Myometrial cell (primary cell): Measurements from ENCODE around the gene ATXN10. TPM values are rescaled to one million over a fixed set of nuclear protein-coding genes. Genes with fewer than 3 reads are reported as not detected.

Experiments used
- total RNA-seq: library from RNA; depleted of rRNA; stranded (reverse); fragments of >200 nt; gene quantifications from 2 replicates; pipeline ENCODE4 v1.2.3, GENCODE V29; 2015

The ATXN10 gene, protein sequence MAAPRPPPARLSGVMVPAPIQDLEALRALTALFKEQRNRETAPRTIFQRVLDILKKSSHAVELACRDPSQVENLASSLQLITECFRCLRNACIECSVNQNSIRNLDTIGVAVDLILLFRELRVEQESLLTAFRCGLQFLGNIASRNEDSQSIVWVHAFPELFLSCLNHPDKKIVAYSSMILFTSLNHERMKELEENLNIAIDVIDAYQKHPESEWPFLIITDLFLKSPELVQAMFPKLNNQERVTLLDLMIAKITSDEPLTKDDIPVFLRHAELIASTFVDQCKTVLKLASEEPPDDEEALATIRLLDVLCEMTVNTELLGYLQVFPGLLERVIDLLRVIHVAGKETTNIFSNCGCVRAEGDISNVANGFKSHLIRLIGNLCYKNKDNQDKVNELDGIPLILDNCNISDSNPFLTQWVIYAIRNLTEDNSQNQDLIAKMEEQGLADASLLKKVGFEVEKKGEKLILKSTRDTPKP
- total RNA-seq: 114 and 115 TPM in 2 replicates

DNA sequence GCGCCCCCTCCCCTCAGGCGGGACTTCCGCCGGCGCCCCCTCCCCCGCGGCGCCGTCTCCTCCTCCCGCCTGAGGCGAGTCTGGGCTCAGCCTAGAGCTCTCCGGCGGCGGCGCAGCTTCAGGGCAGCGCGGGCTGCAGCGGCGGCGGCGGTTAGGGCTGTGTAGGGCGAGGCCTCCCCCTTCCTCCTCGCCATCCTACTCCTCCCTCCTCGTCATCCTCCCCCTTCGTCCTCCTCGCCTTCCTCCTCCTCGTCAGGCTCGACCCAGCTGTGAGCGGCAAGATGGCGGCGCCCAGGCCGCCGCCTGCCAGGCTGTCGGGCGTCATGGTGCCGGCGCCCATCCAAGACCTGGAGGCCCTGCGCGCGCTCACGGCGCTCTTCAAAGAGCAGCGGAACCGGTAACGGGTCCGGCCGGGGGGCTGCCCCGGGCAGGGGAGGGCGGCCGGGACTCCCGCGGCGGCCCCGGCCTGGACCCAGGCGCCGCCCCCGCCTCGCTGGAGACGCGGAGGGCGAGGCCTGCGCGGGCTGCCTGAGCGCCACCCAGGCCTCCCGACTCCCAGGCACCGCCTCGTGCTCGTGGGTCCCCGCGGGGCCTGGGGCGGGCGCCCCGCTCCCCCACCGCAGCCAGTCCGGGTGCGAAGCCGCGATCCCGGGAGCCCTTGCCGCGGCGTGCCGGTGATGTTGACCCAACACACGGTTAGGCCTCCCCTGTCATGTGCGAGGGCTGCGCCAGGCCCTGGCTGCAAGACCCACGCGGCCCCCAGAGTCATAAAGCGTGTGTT lies at the start of gene ATXN10:
TSS of gene ATXN10 (plus strand) at position 52 of the 781 bp plus-strand sequence. CDS start at position 282, 230 bp downstream.

Other genes with a start within 250 kb of the ATXN10 start
- 210 and 225 TPM in 2 replicates for gene FBLN1, start 169.0 kb upstream of the ATXN10 start, total RNA-seq